Rectal smooth muscle tissue (tissue), 1 donor: Measurements from ENCODE around the gene NEK4.
"Not testable (repeated sequence)": the region's sequence is repeated elsewhere in the genome, so short reads cannot be mapped to it uniquely, and the experiment has no call there.

Experiments
- H3K27ac ChIP-seq: one replicate; pipeline ENCODE4 v1.7.0; 2013; ENCODE audit warnings: low read depth, low read length, inconsistent platforms
- H3K27me3 ChIP-seq: one replicate; pipeline ENCODE4 v1.7.0; 2013; ENCODE audit warnings: low read length; ENCODE audit not compliant: control insufficient read depth, insufficient read depth
- H3K36me3 ChIP-seq: one replicate; pipeline ENCODE4 v1.7.0; 2013; ENCODE audit warnings: low read length; ENCODE audit not compliant: control insufficient read depth, insufficient read depth
- H3K4me1 ChIP-seq: one replicate; pipeline ENCODE4 v1.7.0; 2013; ENCODE audit warnings: low read length; ENCODE audit not compliant: control insufficient read depth, insufficient read depth
- H3K4me3 ChIP-seq: one replicate; pipeline ENCODE4 v1.7.0; 2013; ENCODE audit warnings: low read length
- H3K9ac ChIP-seq: one replicate; pipeline ENCODE4 v1.7.0; 2013; ENCODE audit warnings: low read length

The NEK4 gene

DNA sequence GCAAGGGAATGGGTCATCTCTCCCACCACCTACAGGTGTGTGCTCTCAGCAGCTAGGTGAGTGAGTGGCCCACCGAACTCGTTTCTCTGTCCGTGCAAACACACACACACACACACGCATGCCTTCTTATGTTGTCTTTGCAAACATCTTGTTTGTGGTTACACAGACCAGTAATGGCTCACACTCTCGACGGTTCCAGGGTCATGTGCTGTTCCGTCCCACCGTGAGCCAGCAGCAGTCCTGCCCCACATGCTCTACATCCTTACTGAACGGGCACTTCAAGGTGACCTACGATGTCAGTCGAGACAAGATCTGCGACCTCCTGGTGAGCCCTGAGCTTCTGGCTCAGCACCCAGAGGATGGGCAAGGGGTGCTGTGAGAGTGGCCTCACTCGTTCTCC lies 11.0 kb upstream of the NEK4 start:
- Histone ChIP-seq H3K27ac (no peak overlapping the region), H3K9ac (no peak overlapping the region), H3K27me3 (peaks cover 3% of the 10 kb centered on the region), H3K4me3 (no peak overlapping the region), H3K4me1 (no peaks in the 10 kb centered on the region), H3K36me3 (no peaks in the 10 kb centered on the region)

DNA sequence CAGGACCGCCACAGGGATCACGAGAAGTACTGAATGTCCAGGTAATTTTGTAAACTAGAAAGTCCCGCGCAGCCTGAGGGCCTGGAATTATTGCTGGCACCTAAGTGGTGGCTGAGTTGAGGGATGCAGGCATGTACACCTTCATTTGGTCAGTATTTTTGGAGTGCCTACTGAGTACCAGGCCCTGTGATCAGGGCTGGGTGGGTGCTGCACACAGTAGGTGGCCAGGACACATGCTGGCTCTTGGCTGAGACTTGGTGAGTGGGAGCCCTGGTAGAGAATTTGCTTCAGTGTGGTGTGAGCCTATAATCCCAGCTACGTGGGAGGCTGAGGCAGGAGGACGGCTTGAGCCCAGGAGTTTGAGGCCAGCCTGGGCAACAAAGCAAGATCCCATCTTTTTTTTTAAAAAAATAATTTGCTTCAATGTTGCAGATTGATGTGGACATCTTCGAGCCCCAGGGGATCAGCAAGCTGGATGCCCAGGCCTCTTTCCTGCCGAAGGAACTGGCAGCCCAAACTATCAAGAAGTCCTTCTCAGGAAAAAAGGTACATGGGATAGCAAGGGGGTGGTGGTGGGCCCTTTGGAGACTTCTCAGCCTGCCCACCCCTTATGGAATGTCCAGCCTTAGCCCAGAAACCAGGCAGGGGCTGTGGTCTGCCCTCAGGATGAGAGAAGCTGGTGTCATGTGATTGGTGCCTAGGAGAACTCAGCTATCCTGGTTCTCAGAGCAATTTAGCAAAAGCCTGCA lies 9.3 kb upstream of the NEK4 start:
- no peaks in the 10 kb centered on the region for H3K4me1 ChIP-seq
- no peaks in the 10 kb centered on the region for H3K36me3 ChIP-seq
- H3K27ac ChIP-seq: no peak overlapping the region
- H3K4me3 ChIP-seq: no peak overlapping the region
- no peak overlapping the region for H3K9ac ChIP-seq
- H3K27me3 ChIP-seq: peaks cover 3% of the 10 kb centered on the region

DNA sequence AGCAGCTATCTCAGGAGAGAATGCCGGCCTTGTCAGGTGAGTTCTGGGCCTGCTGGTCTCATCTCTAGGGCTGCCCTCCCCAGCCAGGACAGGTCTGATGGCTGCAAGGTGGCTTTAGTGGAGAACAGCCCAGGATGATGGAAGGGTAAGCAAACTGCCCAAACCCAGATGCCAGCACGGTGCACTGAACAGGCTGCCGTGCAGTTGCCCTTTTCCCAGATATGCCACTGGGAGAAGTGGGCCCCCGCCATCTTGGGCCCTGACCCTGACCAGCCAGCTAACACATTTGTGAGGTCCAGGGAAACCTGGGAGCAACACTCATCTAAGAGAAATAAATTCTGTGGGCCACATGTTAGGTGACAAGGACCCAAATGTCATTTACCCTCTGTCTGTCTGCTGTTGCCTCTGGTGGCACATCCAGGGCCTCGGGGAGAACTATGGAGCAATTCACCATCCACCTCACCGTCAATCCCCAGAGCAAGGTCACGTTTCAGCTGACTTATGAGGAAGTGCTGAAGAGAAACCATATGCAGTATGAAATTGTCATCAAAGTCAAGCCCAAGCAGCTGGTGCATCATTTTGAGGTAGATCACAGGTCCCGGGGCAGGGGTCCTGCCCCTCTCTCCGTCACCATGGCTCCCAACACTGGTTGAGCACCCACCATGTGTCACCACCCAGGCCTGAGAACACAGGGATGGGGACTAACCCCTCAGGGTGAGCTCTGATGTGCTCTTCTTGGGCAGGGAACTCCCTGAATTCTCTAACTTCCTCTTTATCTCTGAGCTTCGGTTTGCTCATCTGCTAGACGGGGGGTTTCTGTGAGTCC lies 8.5 kb upstream of the NEK4 start:
- H3K4me1 ChIP-seq: no peaks in the 10 kb centered on the region
- no peak overlapping the region for H3K27ac ChIP-seq
- no peaks in the 10 kb centered on the region for H3K36me3 ChIP-seq
- no peak overlapping the region for H3K9ac ChIP-seq
- no peak overlapping the region for H3K4me3 ChIP-seq
- H3K27me3 ChIP-seq: peaks cover 3% of the 10 kb centered on the region

GRCh38 chr3:52777959-52778805 lies 7.4 kb upstream of the NEK4 start:
- Histone ChIP-seq H3K9ac (no peak overlapping the region), H3K36me3 (no peaks in the 10 kb centered on the region), H3K4me1 (no peaks in the 10 kb centered on the region), H3K27ac (no peak overlapping the region), H3K27me3 (peaks cover 3% of the 10 kb centered on the region), H3K4me3 (no peak overlapping the region)

- H3K27ac ChIP-seq: no peak within 1 kb of the TSS
- H3K27me3 ChIP-seq: peaks cover 3% of the 10 kb centered on the region
- H3K9ac ChIP-seq: no peak within 1 kb of the TSS
- no peaks in the 10 kb centered on the region for H3K36me3 ChIP-seq
- no peaks in the 10 kb centered on the region for H3K4me1 ChIP-seq
- H3K4me3 ChIP-seq: no peak within 1 kb of the TSS
Observed at GRCh38 chr3:52777127-52777958, 6.6 kb upstream of the NEK4 start, which contains the start of gene ITIH1. TSS of gene ITIH1 (plus strand) at chr3:52777599. CDS start at chr3:52777616, 17 bp downstream.

- not testable (repeated sequence) for H3K4me1 ChIP-seq
Observed at GRCh38 chr3:52776486-52776885, 5.7 kb upstream of the NEK4 start.

DNA sequence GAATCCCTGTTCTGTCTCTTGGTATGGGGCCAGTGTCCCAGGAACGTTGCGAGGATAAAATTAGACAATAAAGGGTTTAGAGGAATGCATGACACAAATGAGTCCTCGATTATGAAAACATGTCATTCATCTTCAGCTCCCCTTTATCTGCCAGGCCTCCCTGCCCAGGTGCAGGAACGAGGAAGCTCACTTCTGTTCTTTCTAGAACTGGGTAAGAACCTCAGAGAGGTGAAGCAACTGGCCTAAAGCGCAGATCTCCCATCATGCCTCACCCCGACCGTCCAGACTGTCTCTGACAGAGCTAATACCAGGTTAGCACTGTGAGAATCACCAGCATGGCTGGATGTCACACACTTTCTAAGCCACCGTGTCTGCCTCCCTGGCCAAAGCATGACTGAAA lies 5.1 kb upstream of the NEK4 start:
- H3K27me3 ChIP-seq: peaks cover 3% of the 10 kb centered on the region
- H3K9ac ChIP-seq: no peak overlapping the region
- no peak overlapping the region for H3K4me3 ChIP-seq
- no peaks in the 10 kb centered on the region for H3K4me1 ChIP-seq
- H3K36me3 ChIP-seq: no peaks in the 10 kb centered on the region
- H3K27ac ChIP-seq: no peak overlapping the region

More at GRCh38 chr3:52776486-52776885, 5.7 kb upstream of the NEK4 start:
- H3K36me3 ChIP-seq, H3K27ac ChIP-seq, H3K9ac ChIP-seq, H3K27me3 ChIP-seq, H3K4me3 ChIP-seq: not testable (repeated sequence)

DNA sequence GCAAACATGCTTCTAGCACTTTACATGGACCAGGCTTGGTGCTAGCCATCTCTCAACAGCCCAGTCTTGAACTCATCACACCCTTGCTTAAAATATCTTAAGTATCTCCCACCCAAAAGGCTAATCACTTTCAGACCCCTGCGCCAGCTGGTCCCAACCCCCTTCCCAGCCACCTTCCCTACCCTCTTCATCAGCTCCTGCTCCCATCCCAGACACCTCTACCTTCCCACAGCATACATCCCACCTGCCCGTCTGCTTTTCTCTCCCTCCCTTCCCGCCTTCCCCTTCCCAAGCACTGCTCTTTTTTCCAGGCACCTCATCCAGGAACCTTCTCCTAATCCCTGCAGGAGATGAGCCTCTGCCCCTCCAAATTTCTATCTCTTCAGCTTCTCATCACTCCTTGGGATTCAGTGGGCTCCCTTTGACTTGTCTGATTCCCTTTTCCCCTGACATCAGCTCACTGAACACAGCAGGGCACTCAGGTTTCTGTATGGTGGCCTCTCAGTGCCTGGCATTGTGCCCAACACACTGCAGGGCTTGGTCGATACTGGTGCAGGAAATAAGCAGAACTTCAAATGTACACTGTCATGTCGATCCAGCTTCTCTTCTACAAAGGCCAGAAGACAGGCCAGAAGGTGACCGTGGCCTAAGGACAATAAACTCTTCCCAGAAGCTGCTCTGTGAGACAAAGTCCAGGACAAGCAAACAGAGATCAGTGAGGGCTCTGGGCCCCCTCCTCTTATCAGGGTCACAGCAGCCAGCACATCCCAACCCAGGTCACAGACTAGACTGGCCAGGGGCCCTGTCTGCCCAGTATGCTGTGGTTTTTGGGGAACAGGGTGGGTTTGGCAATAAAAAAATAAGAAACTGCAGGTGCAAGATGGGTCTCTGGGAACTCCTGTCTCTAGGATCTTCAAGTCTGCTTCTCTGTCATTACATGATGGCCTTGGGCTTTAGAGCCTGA lies 4.4 kb upstream of the NEK4 start:
- Histone ChIP-seq H3K4me3 (no peak overlapping the region), H3K27me3 (peaks cover 3% of the 10 kb centered on the region), H3K36me3 (no peaks in the 10 kb centered on the region), H3K27ac (no peak overlapping the region), H3K4me1 (no peaks in the 10 kb centered on the region), H3K9ac (no peak overlapping the region)

DNA sequence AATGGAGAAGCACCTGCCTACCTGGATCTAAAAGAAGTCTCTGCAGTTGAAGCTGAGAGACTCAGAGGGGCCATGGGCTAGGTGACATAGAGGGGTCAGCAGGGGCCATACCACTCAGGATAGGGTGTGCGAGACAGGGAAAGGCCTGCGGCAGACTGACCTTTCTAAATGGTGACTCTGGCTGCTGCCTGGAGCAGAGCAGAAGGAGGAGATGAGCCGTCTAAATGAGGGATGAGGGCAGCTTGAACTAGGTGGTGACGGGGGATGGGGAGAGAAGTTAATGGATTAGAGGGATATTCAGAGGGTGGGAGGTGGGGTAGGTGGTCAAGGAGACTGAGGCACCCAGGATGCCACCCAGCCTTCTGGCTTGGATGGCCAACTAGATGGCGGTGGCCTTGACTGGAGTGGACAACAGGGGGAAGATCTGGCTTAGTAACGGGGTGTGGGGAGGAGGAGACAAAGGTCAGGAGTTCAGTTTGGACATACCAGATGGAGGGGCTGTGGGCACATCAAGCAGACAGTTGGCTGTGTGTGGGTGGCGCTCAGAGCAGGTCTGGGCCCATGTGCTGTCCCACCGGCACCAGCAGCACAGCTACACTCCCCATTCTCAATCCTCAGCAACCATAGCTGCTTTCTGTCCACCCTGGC lies 3.5 kb upstream of the NEK4 start:
- H3K36me3 ChIP-seq: no peaks in the 10 kb centered on the region
- H3K9ac ChIP-seq: no peak overlapping the region
- H3K27ac ChIP-seq: no peak overlapping the region
- no peak overlapping the region for H3K4me3 ChIP-seq
- H3K4me1 ChIP-seq: peaks cover 6% of the 10 kb centered on the region
- H3K27me3 ChIP-seq: peaks cover under 1% of the 10 kb centered on the region

DNA sequence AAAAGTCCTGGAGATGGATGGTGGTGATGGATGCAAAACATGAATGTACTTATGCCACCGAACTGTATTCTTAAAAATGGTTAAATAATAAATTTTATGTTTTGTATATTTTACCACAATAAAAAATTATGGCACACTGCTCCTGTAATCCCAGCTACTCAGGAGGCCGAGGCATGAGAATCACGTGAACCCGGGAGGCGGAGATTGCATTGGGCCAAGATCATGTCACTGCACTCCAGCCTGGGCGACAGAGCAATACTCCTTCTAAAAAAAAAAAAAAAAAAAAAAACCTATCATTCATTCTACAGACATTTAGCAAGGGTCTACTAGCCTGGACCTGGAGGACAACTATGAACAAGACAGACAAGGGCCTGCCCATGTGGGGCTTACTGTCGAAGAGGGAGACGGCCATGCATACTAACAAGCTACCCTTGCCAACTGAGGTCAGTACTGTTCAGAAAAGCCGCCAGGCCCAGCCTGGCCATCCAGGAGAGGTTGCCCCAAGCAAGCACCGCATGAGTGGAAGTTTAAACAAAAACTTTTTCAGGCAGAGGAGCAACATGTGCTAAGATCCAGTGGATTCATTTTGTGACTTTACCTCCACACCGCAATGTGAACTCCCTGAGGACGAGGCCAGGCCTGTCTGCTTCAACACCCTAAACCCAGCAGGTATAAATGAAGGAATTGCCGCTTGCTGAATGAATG lies 2.8 kb upstream of the NEK4 start:
- Histone ChIP-seq H3K36me3 (no peaks in the 10 kb centered on the region), H3K27me3 (no peaks in the 10 kb centered on the region), H3K4me3 (no peak overlapping the region), H3K4me1 (peaks cover 6% of the 10 kb centered on the region), H3K9ac (no peak overlapping the region), H3K27ac (no peak overlapping the region)
